Measurements from ENCODE around the gene ZNF277.

ZNF277 gene

DNA sequence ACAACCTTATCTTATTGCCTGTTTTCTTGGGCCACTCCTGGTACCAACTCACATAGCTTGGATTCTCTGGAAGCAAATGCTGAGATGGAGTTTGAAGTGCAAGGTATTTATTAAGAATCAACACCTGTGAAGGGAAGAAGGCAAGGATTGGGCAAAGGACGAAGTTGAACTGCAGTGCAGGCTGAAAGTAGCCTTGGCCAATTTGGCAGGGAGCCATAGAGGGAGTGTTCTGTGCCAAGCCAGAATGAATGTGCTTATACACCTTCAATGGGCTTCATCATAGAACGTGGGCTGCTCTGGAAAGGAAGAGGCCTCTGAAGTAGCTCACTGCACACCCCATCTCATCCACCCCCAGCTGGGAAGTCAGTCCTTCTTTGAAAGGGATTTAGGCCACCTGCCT is 163.9 kb downstream of the ZNF277 start (continued):
- TF ChIP-seq, protein P1, sequence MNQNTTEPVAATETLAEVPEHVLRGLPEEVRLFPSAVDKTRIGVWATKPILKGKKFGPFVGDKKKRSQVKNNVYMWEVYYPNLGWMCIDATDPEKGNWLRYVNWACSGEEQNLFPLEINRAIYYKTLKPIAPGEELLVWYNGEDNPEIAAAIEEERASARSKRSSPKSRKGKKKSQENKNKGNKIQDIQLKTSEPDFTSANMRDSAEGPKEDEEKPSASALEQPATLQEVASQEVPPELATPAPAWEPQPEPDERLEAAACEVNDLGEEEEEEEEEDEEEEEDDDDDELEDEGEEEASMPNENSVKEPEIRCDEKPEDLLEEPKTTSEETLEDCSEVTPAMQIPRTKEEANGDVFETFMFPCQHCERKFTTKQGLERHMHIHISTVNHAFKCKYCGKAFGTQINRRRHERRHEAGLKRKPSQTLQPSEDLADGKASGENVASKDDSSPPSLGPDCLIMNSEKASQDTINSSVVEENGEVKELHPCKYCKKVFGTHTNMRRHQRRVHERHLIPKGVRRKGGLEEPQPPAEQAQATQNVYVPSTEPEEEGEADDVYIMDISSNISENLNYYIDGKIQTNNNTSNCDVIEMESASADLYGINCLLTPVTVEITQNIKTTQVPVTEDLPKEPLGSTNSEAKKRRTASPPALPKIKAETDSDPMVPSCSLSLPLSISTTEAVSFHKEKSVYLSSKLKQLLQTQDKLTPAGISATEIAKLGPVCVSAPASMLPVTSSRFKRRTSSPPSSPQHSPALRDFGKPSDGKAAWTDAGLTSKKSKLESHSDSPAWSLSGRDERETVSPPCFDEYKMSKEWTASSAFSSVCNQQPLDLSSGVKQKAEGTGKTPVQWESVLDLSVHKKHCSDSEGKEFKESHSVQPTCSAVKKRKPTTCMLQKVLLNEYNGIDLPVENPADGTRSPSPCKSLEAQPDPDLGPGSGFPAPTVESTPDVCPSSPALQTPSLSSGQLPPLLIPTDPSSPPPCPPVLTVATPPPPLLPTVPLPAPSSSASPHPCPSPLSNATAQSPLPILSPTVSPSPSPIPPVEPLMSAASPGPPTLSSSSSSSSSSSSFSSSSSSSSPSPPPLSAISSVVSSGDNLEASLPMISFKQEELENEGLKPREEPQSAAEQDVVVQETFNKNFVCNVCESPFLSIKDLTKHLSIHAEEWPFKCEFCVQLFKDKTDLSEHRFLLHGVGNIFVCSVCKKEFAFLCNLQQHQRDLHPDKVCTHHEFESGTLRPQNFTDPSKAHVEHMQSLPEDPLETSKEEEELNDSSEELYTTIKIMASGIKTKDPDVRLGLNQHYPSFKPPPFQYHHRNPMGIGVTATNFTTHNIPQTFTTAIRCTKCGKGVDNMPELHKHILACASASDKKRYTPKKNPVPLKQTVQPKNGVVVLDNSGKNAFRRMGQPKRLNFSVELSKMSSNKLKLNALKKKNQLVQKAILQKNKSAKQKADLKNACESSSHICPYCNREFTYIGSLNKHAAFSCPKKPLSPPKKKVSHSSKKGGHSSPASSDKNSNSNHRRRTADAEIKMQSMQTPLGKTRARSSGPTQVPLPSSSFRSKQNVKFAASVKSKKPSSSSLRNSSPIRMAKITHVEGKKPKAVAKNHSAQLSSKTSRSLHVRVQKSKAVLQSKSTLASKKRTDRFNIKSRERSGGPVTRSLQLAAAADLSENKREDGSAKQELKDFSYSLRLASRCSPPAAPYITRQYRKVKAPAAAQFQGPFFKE (tag by site-specific recombination; IDR thresholded peaks at IDR 0.05; ENCODE audit: borderline replicate concordance): no peak

DNA sequence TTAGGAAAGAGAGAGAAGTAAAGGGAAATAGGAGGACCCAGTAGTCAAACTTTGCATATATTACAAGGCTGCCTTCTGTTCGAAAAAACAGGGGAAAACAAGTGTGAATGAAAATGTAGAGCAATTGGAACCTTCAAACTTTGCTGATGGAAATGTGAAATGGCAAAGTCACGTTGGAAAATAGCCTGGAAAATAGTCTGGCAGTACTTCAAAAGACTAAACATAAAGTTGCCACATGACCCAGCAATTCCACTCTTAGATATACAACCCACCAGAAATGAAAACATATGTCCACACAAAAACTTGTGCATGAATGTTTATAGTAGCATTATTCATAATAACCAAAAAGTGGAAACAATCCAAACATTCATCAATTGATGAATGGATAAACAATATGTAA is 165.2 kb downstream of the ZNF277 start:
- CTCF ChIA-PET: no interaction called here
- POLR2A ChIA-PET: no interaction called here
- Histone ChIP-seq H3K4me3 (ENCODE audit: low read depth, low read length) (no peak overlapping the region), H3K9me3 (ENCODE audit: control insufficient read depth, insufficient read depth, low read depth, low read length) (no peaks in the 10 kb centered on the region), H3K27ac (ENCODE audit: extremely low read depth, low read depth, low read length) (no peak overlapping the region), H3K36me3 (ENCODE audit: control insufficient read depth in 2 of 2, insufficient read depth in 1 of 2, low read length in 2 of 2) (no peaks in the 10 kb centered on the region), H3K4me1 (ENCODE audit: control insufficient read depth, insufficient read depth, low read length) (no peaks in the 10 kb centered on the region)
- TF ChIP-seq, protein P2, sequence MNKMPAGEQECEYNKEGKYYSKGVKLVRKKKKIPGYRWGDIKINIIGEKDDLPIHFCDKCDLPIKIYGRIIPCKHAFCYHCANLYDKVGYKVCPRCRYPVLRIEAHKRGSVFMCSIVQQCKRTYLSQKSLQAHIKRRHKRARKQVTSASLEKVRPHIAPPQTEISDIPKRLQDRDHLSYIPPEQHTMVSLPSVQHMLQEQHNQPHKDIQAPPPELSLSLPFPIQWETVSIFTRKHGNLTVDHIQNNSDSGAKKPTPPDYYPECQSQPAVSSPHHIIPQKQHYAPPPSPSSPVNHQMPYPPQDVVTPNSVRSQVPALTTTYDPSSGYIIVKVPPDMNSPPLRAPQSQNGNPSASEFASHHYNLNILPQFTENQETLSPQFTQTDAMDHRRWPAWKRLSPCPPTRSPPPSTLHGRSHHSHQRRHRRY (tag by site-specific recombination; IDR thresholded peaks at IDR 0.05): no peak
- 0 out of 2 replicates have a peak, but pooled peaks have one; percentile 37 for TF ChIP-seq ZNF140 (tag by site-specific recombination; IDR thresholded peaks at IDR 0.05)

DNA sequence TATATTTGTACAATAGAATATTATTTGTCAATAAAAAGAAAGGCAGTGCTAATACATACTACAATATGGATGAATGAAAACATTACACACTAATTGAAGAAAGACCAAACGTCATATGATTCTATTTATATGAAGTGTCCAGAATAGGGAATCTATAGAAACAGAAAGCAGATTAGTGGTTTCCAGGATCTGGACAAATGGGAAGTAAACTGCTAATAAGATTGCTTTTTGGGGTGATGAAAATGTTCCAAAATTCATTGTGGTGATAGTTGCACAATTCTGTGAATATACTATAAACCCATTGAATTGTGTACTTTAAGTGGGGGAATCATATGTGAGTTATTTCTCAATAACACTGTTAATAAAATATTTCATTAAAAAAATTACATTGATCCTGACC is 165.6 kb downstream of the ZNF277 start:
- H3K4me1 ChIP-seq (ENCODE audit: control insufficient read depth, insufficient read depth, low read length): no peaks in the 10 kb centered on the region
- H3K36me3 ChIP-seq (ENCODE audit: control insufficient read depth in 2 of 2, insufficient read depth in 1 of 2, low read length in 2 of 2): no peaks in the 10 kb centered on the region
- TF ChIP-seq PRDM1 (tag by site-specific recombination; IDR thresholded peaks at IDR 0.05): no peak
- TF ChIP-seq ZNF549 (tag by site-specific recombination; IDR thresholded peaks at IDR 0.05): no peak
- TF ChIP-seq ZNF48 (tag by site-specific recombination; IDR thresholded peaks at IDR 0.05): no peak
- no peak for TF ChIP-seq ZNF561 (tag by site-specific recombination; IDR thresholded peaks at IDR 0.05; ENCODE audit: borderline replicate concordance)
- no peak for TF ChIP-seq EGR2 (tag by site-specific recombination; IDR thresholded peaks at IDR 0.05; ENCODE audit: low read depth)
- TF ChIP-seq, protein P3, sequence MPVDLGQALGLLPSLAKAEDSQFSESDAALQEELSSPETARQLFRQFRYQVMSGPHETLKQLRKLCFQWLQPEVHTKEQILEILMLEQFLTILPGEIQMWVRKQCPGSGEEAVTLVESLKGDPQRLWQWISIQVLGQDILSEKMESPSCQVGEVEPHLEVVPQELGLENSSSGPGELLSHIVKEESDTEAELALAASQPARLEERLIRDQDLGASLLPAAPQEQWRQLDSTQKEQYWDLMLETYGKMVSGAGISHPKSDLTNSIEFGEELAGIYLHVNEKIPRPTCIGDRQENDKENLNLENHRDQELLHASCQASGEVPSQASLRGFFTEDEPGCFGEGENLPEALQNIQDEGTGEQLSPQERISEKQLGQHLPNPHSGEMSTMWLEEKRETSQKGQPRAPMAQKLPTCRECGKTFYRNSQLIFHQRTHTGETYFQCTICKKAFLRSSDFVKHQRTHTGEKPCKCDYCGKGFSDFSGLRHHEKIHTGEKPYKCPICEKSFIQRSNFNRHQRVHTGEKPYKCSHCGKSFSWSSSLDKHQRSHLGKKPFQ (tag by site-specific recombination; IDR thresholded peaks at IDR 0.05): no peak
- ChIA-PET CTCF (no interaction called here), POLR2A (no interaction called here)
- no peak overlapping the region for H3K27ac ChIP-seq (ENCODE audit: extremely low read depth, low read depth, low read length)
- no peaks in the 10 kb centered on the region for H3K9me3 ChIP-seq (ENCODE audit: control insufficient read depth, insufficient read depth, low read depth, low read length)
- H3K4me3 ChIP-seq (ENCODE audit: low read depth, low read length): no peak overlapping the region

DNA sequence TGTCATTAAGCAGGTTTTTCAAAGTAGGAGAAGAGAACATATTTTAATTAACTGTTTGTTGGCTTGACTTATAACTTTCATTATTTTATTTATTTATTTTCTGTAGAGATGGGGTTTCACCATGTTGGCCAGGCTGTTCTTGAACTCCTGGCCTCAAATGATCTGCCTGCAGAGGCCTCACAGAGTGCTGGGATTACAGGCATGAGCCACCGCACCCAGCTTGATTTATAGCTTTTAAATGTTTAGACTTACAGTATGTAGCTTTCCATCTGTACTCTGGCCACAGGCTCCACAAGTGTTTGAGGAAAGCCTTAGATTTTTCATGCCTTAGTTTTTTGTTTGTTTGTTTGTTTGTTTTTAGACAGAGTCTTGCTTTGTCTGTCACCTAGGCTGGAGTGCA is 171.1 kb downstream of the ZNF277 start:
- ChIA-PET CTCF (interaction anchor here (0.6 to 0.7 kb wide), 3 partner anchors 12 to 153 kb away, joined by 3 to 5 read pairs (median 3); no protein-coding TSS in a partner anchor), POLR2A (interaction anchor here (0.7 kb wide), 1 partner anchor 74 kb away, joined by 6 read pairs; no protein-coding TSS in a partner anchor)
- TF ChIP-seq SCRT2 (tag by site-specific recombination; IDR thresholded peaks at IDR 0.05) (peak; percentile 27; the same call in 1 of the 2 replicates), SCRT1 (tag by site-specific recombination; IDR thresholded peaks at IDR 0.05; ENCODE audit: borderline replicate concordance) (peak; percentile 68), ZNF16 (tag by site-specific recombination; IDR thresholded peaks at IDR 0.05; ENCODE audit: low read depth) (no peak), ZNF660 (tag by site-specific recombination; IDR thresholded peaks at IDR 0.05) (no peak)

More for the DNA sequence above, 171.1 kb downstream of the ZNF277 start:
- Histone ChIP-seq H3K36me3 (ENCODE audit: control insufficient read depth in 2 of 2, insufficient read depth in 1 of 2, low read length in 2 of 2) (no peaks in the 10 kb centered on the region), H3K27ac (ENCODE audit: extremely low read depth, low read depth, low read length) (no peak overlapping the region), H3K4me3 (ENCODE audit: low read depth, low read length) (no peak overlapping the region), H3K4me1 (ENCODE audit: control insufficient read depth, insufficient read depth, low read length) (no peaks in the 10 kb centered on the region), H3K9me3 (ENCODE audit: control insufficient read depth, insufficient read depth, low read depth, low read length) (no peaks in the 10 kb centered on the region)
